ENCODE results near the gene PID1.

- no peak for TF ChIP-seq POLR2A (IDR thresholded peaks at IDR 0.05)
- no peak for TF ChIP-seq CTCF (IDR thresholded peaks at IDR 0.05)
Measured at GRCh38 chr2:229169751-229170150, 101.3 kb downstream of the PID1 start.
